H1 (cell line): Measurements from ENCODE around the gene DEGS2. TPM values are rescaled to one million over a fixed set of nuclear protein-coding genes. Genes with fewer than 3 reads are reported as not detected.

Experiments
- CTCF ChIA-PET: fragments of 300-600 bp; sonication (Branson Sonifier 250); formaldehyde crosslinking; loops from one replicate; lab custom pipeline; 2021; ENCODE audit not compliant: partially characterized antibody; lab: Charles Lee
- POLR2A ChIA-PET: fragments of 300-600 bp; sonication (Branson Sonifier 250); formaldehyde crosslinking; loops from one replicate; lab custom pipeline; 2021; ENCODE audit warnings: inconsistent platforms; ENCODE audit not compliant: partially characterized antibody; lab: Charles Lee
- DNase-seq, 2 experiments: peaks; one replicate each; pipeline versions ENCODE4 v3.0.0 to v3.0.0-alpha.2; 2010 to 2022; ENCODE audit warnings: low spot score in 2 of 2, low read depth in 1 of 2, mixed read lengths in 1 of 2
- FAIRE-seq: peaks from 2 replicates; lab custom pipeline; 2011; peaks lifted over from hg19 to GRCh38; lab: Jason Lieb, UNC
- H2AFZ ChIP-seq: 2 replicates; pipeline ENCODE4 v1.8.1; 2012; ENCODE audit warnings: low read length, inconsistent platforms
- H2AK5ac ChIP-seq: 2 replicates; pipeline ENCODE4 v1.6.1; 2013; ENCODE audit warnings: low read depth, low read length
- H2BK120ac ChIP-seq: replicated peaks from 2 replicates; pipeline ENCODE3; 2013; ENCODE audit warnings: low read depth, low read length, inconsistent platforms
- H2BK12ac ChIP-seq: 2 replicates; pipeline ENCODE4 v1.6.1; 2013; ENCODE audit warnings: low read depth, low read length
- H2BK15ac ChIP-seq: 2 replicates; pipeline ENCODE4 v1.6.1; 2013; ENCODE audit warnings: low read length
- H2BK20ac ChIP-seq: 2 replicates; pipeline ENCODE4 v1.6.1; 2013; ENCODE audit warnings: low read length
- H2BK5ac ChIP-seq: 2 replicates; pipeline ENCODE4 v1.6.1; 2013; ENCODE audit warnings: low read depth, low read length
- H3K14ac ChIP-seq: 2 replicates; pipeline ENCODE4 v1.6.1; 2013; ENCODE audit warnings: inconsistent platforms; ENCODE audit not compliant: insufficient read length
- H3K18ac ChIP-seq: 2 replicates; pipeline ENCODE4 v1.6.1; 2013; ENCODE audit warnings: low read length; ENCODE audit errors: extremely low read depth
- H3K23ac ChIP-seq: 2 replicates; pipeline ENCODE4 v1.6.1; 2013; ENCODE audit warnings: inconsistent platforms; ENCODE audit not compliant: insufficient read length
- H3K23me2 ChIP-seq: 2 replicates; pipeline ENCODE4 v1.6.1; 2013; ENCODE audit warnings: low read depth, low read length
- H3K27ac ChIP-seq: 2 replicates; pipeline ENCODE4 v1.6.1; 2011; ENCODE audit warnings: low read depth, low read length, inconsistent platforms
- H3K27me3 ChIP-seq, 4 experiments: replicated peaks in 1 of 4; 1 replicate in 1 of 4; 2 replicates in 3 of 4; pipeline versions ENCODE4 v1.6.1 to v1.8.1; 2011 to 2013; ENCODE audit warnings: low read length in 3 of 4, mild to moderate bottlenecking in 3 of 4, inconsistent platforms in 2 of 4, mixed read lengths in 2 of 4, moderate library complexity in 1 of 4; ENCODE audit not compliant: control insufficient read depth in 3 of 4, insufficient read depth in 3 of 4; ENCODE audit errors: extremely low read depth in 1 of 4
- H3K36me3 ChIP-seq, 4 experiments: 2 replicates each; pipeline versions ENCODE4 v1.6.1 to v1.8.1; 2011 to 2013; ENCODE audit warnings: mild to moderate bottlenecking in 4 of 4, low read length in 3 of 4, moderate library complexity in 2 of 4, control low read depth in 1 of 4, inconsistent platforms in 1 of 4; ENCODE audit not compliant: insufficient read depth in 4 of 4, control insufficient read depth in 2 of 4
- H3K4ac ChIP-seq: replicated peaks from 2 replicates; pipeline ENCODE3; 2013; ENCODE audit warnings: low read length, low read depth, mixed read lengths, inconsistent platforms; ENCODE audit not compliant: insufficient read length
- H3K4me1 ChIP-seq, 4 experiments: replicated peaks in 1 of 4; 1 replicate in 1 of 4; 2 replicates in 3 of 4; pipeline versions ENCODE4 v1.6.1 to v1.8.1; 2011 to 2013; ENCODE audit warnings: low read length in 3 of 4, inconsistent platforms in 2 of 4, mixed read lengths in 1 of 4; ENCODE audit not compliant: insufficient read depth in 4 of 4, control insufficient read depth in 3 of 4
- H3K4me2 ChIP-seq, 2 experiments: 2 replicates each; pipeline versions ENCODE4 v1.6.1 to v1.8.1; 2011 to 2013; ENCODE audit warnings: low read depth in 2 of 2, low read length in 2 of 2, control low read depth in 1 of 2, inconsistent platforms in 1 of 2, mild to moderate bottlenecking in 1 of 2; ENCODE audit not compliant: insufficient read depth in 1 of 2
- H3K4me3 ChIP-seq, 4 experiments: fragments of 200-600, 300-600 bp in 1 of 4; sonication (generic), shearing (Covaris generic), sonication (Bioruptor Twin) in 1 of 4; 2 replicates each; pipeline versions ENCODE4 v1.5.1 to v1.8.1; 2011 to 2016; ENCODE audit warnings: low read length in 4 of 4, low read depth in 3 of 4, control low read depth in 2 of 4, inconsistent platforms in 2 of 4, mild to moderate bottlenecking in 2 of 4, mixed read lengths in 1 of 4, moderate library complexity in 1 of 4; ENCODE audit not compliant: insufficient read depth in 2 of 4; ENCODE audit errors: extremely low read depth in 1 of 4
- H3K56ac ChIP-seq: replicated peaks from 2 replicates; pipeline ENCODE3; 2013; ENCODE audit warnings: low read depth, mild to moderate bottlenecking, mixed read lengths, low read length, inconsistent platforms; ENCODE audit not compliant: insufficient read length
- H3K79me1 ChIP-seq: 2 replicates; pipeline ENCODE4 v1.6.1; 2013; ENCODE audit warnings: low read depth, low read length, control low read depth
- H3K79me2 ChIP-seq, 2 experiments: 2 replicates each; pipeline versions ENCODE4 v1.6.1 to v1.8.1; 2012 to 2013; ENCODE audit warnings: low read length in 2 of 2, mild to moderate bottlenecking in 2 of 2, inconsistent platforms in 1 of 2; ENCODE audit not compliant: insufficient read depth in 2 of 2, control insufficient read depth in 1 of 2
- H3K9ac ChIP-seq, 4 experiments: replicated peaks in 1 of 4; 1 replicate in 1 of 4; 2 replicates in 3 of 4; pipeline versions ENCODE4 v1.6.1 to v1.8.1; 2011 to 2013; ENCODE audit warnings: low read depth in 3 of 4, low read length in 3 of 4, control low read depth in 2 of 4, mild to moderate bottlenecking in 2 of 4, moderate library complexity in 2 of 4, inconsistent platforms in 1 of 4; ENCODE audit errors: extremely low read depth in 1 of 4
- H3K9me3 ChIP-seq, 2 experiments: 2 replicates each; pipeline versions ENCODE4 v1.6.1 to v1.8.1; 2012 to 2013; ENCODE audit warnings: mild to moderate bottlenecking in 2 of 2, moderate library complexity in 2 of 2, control low read depth in 1 of 2, inconsistent platforms in 1 of 2, low read depth in 1 of 2, low read length in 1 of 2, mixed read lengths in 1 of 2; ENCODE audit not compliant: insufficient read depth in 2 of 2
- H4K20me1 ChIP-seq, 2 experiments: replicated peaks in 1 of 2; 2 replicates each; pipeline versions ENCODE3 to v1.8.1; 2011 to 2013; ENCODE audit warnings: inconsistent platforms in 2 of 2, low read length in 2 of 2, mild to moderate bottlenecking in 1 of 2; ENCODE audit not compliant: insufficient read depth in 2 of 2, control insufficient read depth in 1 of 2
- H4K5ac ChIP-seq: 2 replicates; pipeline ENCODE4 v1.6.1; 2013; ENCODE audit warnings: low read length, low read depth, mixed read lengths, inconsistent platforms; ENCODE audit not compliant: insufficient read length
- H4K8ac ChIP-seq: 2 replicates; pipeline ENCODE4 v1.8.0; 2013; ENCODE audit warnings: mild to moderate bottlenecking, moderate library complexity, low read length, inconsistent platforms; ENCODE audit not compliant: insufficient read depth; ENCODE audit errors: extremely low read depth
- H4K91ac ChIP-seq: replicated peaks from 2 replicates; pipeline ENCODE3; 2013; ENCODE audit warnings: low read length, mixed read lengths, inconsistent platforms; ENCODE audit not compliant: insufficient read length
- WGBS, 2 experiments: shearing (Covaris generic) in 1 of 2; methylation state at CpG; one replicate each; pipeline versions ENCODE4 v1.1.6 to v1.1.7; 2013 to 2015; ENCODE audit warnings: low lambda C conversion rate in 2 of 2, mixed read lengths in 2 of 2, inconsistent platforms in 1 of 2, low coverage in 1 of 2, missing lambda C conversion rate in 1 of 2; ENCODE audit not compliant: insufficient replicate concordance in 2 of 2, insufficient coverage in 1 of 2, insufficient read length in 1 of 2; ENCODE audit errors: extremely low coverage in 1 of 2, missing lambda C conversion rate in 1 of 2; 5-methylcytosine and 5-hydroxymethylcytosine counted together
- polyA plus RNA-seq, 7 experiments: library from polyadenylated mRNA; depleted of rRNA in 3 of 7; stranded (reverse) in 5 of 7; unstranded in 2 of 7; fragments of >200 nt in 5 of 7; fragments of 200-250 nt in 2 of 7; gene quantifications; 1 replicate in 5 of 7; 2 replicates in 1 of 7; 4 replicates in 1 of 7; pipeline versions ENCODE4 v1.2.1 to v1.2.3, GENCODE V29; 2011 to 2013; ENCODE audit warnings: missing spikeins in 2 of 7, mixed read lengths in 2 of 7
- total RNA-seq: library from RNA; stranded (reverse); fragmentation: NEBNext Ultra II Directional; extraction: Animal tissue kit (Norgen Biotek cat#: 25700); gene quantifications from 2 replicates; pipeline ENCODE4 v1.2.1, GENCODE V29; 2021

The DEGS2 gene
- total and polyA plus RNA-seq, 2 of the 8 experiments (the other 6 are each of a cell fraction or from before 2014, with no cell fraction given): 0.61 to 0.82 TPM

DNA sequence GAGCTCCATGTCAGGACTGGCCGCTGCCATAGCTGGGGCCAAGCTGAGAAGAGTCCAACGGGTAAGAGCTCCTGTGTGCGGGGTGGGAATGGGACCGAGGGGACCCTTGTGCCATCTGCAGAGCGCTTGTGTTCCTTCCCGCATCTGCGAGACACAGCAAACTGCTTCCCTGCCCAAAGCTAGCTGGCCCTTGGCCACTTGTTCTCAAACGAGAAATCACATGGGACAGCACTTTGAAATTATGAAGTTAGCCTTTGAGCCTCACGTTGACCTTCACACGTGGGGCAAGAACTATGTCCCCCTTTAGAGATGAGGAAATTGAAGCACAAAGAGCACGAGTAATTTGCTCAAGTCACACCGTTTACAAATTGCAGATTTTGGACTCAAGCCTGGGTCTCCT, 30.8 kb downstream of the DEGS2 start:
- no peak overlapping the region for H4K91ac ChIP-seq
- H3K56ac ChIP-seq: no peak overlapping the region
- POLR2A ChIA-PET: interaction anchor here (0.9 kb wide), 1 partner anchor 10 kb away, joined by 3 read pairs; no protein-coding TSS in a partner anchor
- H3K27ac ChIP-seq: no peak overlapping the region
- no peaks in the 10 kb centered on the region for H3K27me3 ChIP-seq
- H3K9ac ChIP-seq: no peak overlapping the region; a peak in 2 of 7 replicates
- no peak overlapping the region for H4K8ac ChIP-seq
- no peak overlapping the region for H3K18ac ChIP-seq
- FAIRE-seq: no peak
- no peak overlapping the region for H2AK5ac ChIP-seq
- H3K4ac ChIP-seq: no peak overlapping the region
- H3K4me1 ChIP-seq: peaks cover 0 to 8% (median 6%) of the 10 kb centered on the region in 4 experiments; a peak in 4 of 7 replicates
- H3K36me3 ChIP-seq: peaks cover 0 to 2% (median 0%) of the 10 kb centered on the region in 4 experiments; a peak in 3 of 8 replicates
- no peak overlapping the region for H3K14ac ChIP-seq
- no peaks in the 10 kb centered on the region; the same call in 1 of the 2 replicates for H3K23me2 ChIP-seq
- no peak overlapping the region for H3K23ac ChIP-seq
- no peaks in the 10 kb centered on the region for H3K9me3 ChIP-seq
- no peak overlapping the region for H2BK120ac ChIP-seq
- no peak overlapping the region for H2BK20ac ChIP-seq
- no peak overlapping the region for H2BK5ac ChIP-seq
- H3K4me3 ChIP-seq: no peak overlapping the region
- WGBS, 2 experiments: 89% methylated on average over 12 of the region's 12 CpGs; no CpG with 5 or more reads in 1 of the 2 experiments
- no peak overlapping the region for H3K4me2 ChIP-seq
- H2BK12ac ChIP-seq: no peak overlapping the region
- no peaks in the 10 kb centered on the region for H3K79me1 ChIP-seq
- DNase-seq: no peak
- no peak overlapping the region for H2BK15ac ChIP-seq
- H2AFZ ChIP-seq: no peak overlapping the region
- H4K5ac ChIP-seq: no peak overlapping the region
- CTCF ChIA-PET: interaction anchor here (1.1 to 22.9 kb wide), 9 partner anchors 12 to 145 kb away, joined by 3 to 307 read pairs (median 4); partner anchors contain the start of gene DEGS2
- peaks cover 0 to 4% of the 10 kb centered on the region in 2 experiments for H4K20me1 ChIP-seq
- no peaks in the 10 kb centered on the region for H3K79me2 ChIP-seq
